ENCODE results near the gene AARS2.

The AARS2 gene

DNA sequence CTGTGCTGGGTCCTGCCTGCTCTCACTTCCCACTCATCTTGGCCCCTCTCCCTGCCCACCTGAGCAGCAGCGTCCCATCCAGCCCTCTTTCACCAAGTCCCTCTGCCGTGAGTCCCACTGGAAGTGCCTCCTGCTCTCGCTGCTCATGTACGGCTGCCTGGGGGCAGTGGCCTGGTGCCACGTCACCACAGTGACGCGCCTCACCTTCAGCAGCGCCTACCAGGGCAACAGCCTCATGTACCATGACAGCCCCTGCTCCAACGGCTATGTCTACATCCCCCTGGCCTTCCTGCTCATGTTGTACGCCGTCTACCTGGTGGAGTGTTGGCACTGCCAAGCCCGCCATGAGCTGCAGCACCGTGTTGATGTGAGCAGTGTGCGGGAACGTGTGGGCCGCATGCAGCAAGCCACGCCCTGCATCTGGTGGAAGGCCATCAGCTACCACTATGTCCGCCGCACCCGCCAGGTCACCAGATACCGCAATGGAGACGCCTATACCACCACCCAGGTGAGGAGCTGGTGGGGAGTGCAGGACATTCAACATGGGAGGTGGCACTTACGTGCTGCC is 40.1 kb downstream of the AARS2 start:
- DNase-seq: no peak

DNA sequence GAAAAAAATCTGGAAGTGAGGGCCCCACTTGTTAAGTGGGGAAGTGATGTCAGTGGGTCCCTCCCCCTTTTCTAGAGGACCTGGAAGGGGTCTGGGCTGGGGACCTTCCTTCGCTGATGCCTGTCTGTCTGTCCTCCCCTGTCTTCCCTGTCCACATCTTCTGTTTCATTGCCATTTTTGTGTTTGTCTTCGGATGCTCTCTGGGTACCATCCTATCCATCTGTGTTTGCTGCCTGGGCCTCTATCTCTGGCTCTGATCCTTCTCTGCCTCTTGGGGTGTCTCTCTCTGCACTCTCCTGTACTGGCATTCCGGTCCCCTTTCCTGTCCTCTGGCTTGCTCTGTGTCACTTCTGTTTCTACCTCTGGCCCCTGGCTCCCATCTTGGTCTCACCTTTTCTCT is 40.6 kb downstream of the AARS2 start:
- no peak for DNase-seq

DNA sequence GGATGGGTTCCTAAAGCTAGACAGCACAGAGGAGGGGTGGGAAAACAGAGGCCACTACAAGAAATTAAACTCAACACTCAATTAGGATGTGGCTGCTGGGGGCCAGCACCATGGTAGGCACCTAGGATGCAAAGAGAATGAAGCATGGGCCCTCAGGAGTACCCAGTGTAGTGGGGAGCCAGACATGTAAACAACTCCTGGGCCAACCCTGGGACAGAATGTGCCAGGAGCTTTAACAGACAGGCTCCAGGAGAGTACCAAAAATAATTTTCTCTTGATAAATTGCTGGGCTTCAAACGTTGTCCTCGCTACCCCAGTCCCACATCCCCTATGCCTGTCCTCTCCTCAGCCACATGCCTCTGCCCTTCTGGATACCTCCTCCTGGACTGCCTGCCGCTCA is 41.2 kb downstream of the AARS2 start:
- no peak for DNase-seq

DNA sequence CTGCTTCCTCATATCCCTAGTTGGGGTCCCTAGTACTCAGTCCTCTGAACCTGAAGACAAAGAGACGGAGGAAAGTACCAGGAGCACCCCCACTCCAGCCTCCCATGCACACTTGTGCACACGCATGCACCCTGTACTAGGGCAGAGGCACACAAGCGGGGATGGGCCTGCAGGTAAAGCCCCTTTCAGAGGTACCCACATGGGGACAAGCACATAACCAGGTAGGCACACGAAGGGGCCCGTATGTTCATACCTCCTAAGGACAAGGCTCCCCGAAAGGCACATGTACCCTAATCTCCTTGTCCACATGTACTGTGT is 41.8 kb downstream of the AARS2 start:
- no peak for DNase-seq

DNA sequence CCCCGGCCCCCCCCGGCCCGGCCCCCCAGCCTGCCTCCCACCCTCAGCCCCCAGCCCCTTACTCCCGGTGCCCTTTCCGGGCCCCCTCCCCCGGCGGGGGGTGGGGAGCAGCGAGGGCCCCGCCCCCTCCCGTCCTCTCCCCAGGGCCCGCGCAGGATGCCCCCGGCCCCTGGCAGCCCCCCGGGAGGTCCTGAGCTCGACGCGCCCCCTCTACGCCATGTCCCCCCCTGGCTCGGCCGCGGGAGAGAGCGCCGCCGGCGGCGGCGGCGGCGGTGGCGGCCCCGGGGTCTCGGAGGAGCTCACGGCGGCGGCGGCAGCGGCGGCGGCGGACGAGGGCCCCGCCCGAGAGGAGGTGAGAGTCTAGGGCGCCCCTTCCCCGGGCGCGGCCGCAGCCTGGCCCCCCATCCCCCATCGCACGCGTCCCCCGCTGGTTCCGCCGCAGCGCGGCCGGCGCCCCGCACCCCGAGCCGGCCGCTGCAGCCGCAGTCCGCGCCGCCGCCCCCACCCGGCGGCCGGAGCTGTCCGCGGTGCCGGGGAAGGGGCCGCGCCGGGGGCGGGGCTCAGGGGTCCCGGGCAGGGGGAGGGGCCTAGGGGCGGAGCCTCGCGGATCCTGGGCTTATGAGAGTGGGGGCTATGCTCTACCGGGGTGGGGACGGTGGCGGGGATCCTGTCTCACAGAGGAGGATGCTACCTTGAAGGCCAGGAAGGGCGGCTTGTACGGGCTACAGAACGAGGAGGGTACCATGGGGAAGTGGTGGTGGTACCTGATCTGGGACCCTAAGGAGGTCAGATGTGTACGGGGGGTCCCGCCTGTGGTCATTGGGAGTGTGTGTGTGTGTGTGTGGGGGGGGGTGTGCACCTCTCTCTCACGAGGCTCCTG is 42.4 kb downstream of the AARS2 start:
- no peak for DNase-seq

DNA sequence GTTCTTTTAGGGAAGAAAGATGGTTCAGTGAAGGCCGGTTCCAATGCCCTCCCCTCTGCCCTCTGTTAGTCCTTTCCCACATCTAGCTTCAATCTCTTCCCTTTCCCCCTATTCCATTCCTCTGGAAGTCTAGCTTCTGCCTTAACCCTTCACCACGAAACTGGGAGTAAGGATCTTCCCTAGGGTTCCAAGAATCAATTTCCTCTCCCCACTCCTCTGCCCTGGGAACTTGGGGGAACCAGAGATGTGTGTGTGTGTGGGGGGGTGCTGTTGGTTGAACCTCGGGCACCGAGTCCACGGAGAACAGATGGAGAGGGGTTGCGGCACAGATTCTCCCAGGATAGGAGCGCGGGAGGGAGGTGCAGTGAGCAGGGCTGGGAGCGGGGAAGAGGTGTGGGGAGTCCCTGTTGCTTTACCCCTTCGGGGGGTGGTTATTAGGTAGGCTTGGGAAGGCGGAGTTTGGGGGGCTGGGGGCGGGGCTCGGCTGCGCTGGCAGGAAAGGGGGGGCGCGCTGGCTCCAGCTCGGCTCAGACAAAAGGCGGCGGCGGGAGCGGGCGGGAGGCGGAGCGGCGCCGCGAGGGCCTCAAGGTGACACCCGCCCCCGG is 43.1 kb downstream of the AARS2 start, which contains the start of gene TMEM151B:
TSS of gene TMEM151B (plus strand) at position 530 of the 605 bp plus-strand sequence. CDS start 293 bp downstream, outside the sequence.
- DNase-seq: no peak

DNA sequence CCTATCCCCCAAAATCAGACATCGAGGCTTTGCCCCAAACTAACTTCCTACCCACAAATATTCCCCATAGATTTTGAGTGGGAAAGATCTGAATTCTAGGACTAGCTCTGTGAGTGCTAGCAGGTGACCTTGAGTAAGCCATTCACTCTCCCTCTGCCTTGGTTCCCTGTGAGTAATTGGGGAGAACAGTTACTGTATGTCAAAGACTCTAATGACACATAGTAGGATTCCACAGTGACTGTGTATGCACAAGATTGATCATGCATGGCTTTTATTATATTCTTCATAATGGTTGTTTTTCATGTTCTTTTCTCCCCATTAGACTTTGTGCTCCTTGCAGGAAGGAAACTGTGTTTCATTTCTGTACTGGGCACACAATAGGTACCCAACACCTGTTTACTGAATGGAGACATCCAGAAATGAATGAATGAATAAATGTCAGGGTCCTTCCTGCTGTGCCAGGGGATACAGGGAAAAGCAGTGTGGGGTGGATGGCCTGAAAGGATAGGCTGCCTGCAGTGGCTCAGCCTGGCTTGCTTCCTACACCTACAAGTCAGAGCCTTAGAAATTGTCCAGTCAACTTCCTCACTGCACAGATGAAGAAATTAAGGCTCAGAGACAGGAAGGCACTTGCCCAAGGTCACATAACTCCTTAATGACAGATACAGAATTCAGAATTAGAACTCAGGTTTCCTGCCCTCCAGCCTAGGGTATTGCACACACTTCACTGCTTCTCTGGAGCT is 43.8 kb downstream of the AARS2 start:
- no peak for DNase-seq

DNA sequence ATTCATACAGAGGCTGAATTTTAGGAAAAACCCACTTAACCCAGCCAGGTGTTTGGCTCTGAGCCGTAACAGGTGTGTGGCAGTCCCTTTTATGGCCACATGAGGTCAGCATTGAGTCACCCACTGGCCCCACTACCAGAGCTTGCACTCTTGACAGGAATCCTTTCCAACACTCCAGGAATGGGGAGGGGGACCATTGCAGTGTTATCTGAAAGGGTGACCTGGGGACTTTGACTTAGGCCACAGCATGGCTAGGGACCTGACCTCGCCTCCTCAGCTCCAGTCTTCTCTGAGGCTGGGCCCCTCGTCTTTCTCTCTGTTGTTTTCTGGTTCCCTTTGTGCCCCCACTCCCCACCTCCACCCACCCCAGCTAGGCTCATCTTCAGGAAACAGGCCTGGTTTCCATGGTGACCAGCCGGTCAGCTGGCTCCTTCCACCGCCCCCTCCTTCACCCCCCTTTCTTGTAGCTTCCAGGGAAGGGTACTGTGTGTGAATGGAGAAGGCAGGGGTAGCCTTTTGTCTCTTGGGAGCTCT is 45.0 kb downstream of the AARS2 start:
- peak; percentile 52 for DNase-seq

DNA sequence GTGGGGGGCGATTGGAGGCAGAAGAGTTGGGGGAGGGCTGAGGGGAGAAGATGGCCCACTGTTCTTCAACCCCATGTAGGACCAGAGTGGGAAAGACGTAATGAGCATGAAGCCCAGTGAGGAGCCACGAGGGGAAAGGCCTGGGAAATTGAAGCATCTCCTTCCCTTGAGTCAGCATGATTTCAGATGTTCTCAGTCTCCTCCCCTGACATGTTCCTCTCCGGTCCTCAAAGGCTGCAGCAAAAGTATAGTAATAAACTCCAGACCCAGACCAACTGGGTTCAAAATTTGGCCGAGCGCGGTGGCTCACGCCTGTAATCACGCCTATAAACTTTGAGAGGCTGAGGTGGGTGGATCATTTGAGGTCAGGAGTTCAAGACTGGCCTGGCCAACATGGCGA is 45.9 kb downstream of the AARS2 start:
- no peak for DNase-seq

DNA sequence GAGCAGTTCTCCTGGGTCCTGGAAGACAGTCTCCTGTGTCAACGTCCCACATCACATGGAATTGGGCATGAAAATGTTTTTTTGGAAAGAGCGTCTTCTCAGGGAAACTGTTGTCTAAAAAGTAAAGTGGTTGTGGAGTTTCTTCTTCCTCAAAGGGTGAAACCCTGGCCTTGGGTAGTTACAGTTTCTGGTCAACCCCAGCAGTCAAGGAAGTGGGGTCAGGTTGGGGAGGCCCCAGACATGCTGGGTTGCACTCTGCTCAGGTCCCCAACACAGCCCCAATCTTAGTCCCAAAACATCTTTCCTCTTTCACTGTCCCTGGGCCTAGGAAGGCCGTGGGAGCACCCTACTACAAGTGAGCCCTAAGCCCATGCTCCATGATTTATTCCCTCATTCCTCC is 46.8 kb downstream of the AARS2 start:
- DNase-seq: no peak

DNA sequence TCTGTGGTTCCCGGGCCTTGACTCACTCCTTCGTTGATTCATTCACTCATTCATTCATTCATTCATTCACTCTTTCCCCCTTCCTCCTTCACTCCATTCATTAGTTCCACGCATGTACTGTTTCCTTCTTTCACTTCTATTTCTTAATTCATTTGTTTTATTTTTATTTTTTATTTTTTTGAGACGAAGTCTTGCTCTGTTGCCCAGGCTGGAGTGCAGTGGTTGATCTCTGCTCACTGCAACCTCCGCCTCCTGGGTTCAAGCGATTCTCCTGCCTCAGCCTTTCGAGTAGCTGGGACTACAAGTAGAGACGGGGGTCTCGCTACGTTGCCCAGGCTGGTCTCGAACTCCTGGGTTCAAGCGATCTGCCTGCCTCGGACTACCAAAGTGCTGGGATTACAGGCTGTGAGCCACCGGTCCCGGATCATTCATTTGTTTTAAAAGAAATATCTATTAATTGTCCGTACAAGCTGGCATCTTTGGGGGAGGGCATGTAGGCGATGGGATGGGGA is 47.4 kb downstream of the AARS2 start:
- no peak for DNase-seq

DNA sequence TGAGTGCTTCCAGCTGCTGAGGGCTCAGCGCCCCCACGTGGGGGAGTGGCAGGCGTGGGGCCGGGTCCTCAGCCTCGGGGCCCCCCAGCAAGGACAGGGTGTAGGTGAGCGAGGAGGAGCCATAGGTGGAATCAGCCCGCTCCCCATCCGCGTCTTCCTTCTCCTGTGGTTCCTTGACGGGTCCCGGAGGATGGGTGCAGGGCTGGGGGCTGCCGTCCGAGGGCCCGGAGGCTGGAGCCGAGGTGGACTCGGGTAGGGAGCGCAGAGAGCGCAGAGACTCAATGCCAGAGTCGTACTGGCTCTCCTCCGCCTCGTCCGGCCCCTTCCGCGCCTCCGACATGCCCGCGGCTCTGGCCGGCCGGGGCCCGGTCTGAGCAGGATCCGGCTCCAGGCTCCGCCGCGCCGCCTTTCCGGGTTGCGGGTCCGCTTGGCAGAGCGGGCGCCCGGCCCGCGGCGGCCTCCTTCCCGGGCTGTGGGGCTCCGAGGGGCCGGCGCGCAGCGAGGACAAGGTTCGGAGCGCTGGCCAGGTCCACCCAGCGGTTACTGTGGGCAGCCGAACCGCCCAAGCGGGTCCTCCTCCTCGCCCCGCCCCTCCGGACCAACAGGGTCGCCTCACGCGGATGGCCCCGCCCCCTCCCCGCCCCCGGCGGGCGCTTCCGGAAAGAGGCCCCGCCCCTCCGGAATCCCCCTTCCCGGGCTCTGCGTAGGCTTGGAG is 48.0 kb downstream of the AARS2 start, which contains the start of gene NFKBIE:
TSS of gene NFKBIE (minus strand) at position 545 of the 715 bp plus-strand sequence. CDS start at position 340, 205 bp downstream.
- DNase-seq: peak; percentile 6

DNA sequence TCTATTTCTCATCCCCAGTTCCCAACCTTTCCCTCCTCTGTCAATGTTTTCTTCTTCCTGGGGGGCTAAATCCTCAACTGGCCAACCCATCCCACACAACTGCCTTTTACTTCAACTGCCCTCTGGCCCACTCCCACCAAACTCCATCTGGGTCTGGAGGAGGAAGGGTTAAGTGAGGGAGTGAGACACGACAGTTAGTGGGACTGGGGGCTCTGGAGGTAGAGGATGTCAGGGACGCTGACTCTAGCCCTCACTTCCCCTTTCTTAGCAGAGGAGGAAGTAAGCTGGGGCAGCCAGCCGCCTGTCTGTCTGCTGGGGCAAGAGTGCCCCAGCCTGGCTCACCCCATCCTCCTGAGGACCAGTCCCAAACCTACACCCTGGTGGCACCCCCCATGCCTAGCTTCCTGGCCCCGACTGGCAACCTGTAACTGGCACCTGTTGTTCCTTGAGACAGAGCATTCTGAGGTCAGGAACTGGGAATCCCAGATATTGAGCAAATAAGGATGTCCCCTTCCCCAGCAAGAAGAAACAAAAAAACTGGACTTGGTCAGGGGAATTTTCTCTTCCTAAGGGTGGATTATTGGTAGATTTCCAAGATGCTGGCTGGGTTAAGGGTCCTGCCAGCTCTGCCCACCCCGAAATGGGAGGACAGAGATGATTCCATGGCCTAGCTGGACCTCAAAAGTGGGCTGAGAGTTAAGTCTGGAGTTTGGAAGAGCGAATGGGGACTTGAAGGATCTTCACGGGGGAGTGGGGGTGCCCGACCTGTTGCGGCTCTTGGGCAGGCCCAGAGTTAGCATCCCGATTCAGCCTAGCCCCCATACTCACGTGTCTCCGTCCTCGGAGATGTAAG is 48.8 kb downstream of the AARS2 start:
- no peak for DNase-seq

DNA sequence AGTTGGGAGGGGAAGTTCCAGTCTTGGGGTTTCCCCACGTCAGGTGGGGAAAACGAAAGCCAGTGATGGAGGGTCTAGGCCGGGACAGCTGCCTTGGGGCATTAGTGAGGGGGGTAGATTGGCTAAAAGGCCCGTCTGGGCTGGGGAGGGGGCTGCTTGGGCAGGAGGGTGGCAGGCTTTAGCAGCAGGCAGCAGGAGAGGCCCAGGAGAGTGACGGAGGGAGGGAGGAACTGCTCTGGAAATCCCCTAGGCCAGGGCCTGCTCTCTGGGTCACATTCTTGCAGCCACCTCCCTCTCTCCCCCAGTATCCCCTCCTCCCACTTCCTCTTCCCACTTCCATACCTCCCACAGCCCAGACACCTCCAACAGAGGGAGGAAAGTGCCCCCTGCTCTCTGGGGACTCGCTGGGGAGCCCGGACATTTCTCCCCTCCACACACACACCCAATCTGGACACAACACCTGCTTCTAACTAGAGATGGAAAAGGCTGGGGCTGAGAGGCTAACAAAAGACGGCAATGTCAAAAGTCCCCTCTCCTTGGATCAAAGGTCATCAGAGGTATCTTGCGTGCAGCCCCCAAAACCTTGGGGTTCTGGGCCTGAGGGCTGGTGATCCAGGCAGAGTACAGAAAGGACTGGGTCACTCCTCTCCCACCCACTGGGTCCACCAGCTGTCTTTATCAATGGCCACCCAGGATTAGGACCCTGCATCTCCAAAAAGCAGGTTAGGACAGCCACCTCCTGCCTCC is 49.6 kb downstream of the AARS2 start:
- no peak for DNase-seq

DNA sequence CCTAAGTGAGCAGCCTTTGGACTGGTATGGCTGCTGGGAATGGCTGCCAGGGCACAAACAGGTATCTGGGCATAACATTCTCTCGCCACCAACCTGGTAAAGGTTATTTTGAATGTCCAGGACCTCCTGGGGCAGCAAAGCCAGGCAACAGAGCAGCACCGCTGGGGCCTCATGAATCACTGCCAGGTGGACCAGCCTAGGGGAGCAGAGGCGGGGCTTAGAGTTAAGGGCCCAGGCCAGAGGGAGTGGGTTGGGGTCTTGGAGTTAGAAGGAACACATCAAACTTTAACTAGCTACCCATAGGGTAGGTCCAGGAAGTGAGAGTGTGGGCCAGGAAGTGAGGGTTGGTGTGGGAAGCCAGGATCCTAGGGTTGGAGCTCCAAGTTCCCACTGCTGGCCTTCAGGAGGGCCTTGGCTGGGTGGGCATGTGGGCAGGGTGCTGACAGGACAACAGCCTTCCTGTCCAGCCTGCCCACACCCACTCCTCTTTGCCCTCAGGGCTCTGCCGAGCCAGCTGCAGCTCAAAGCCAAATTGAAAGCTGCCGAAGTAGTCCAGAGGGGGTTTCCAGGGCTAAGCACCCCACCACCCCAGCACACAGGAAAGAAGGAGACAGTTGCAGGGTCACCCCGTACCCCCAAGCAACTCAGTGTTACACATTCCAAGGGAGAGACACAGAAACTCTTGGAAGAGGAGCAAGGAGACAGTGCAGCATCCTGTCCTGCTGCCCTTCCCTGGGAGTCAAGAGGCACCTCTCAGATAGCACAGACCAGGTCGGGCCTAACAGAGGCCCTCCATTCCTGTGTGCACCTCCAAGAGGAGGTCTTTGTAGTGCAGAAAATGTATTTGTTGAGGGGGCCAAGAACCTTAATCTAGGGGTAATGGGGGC is 50.4 kb downstream of the AARS2 start:
- DNase-seq: no peak

DNA sequence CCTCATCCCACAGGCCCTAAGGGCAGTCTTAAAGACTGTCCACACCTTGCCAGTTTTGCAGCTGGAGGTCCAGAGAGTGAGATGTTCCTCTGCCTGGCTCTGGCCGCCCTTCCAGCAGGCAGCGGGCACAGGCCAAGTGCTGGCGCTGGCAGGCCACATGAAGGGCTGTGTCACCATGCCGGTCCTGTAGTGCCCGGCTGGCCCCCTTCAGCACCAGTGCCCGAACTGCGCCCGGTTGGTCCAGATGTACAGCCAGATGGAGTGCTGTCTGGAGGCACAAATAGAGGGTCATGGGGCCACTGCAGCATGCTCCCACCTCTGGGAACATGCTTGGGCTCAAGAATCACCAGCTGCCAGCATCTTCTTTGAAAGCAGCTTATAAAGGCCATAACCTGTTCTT is 51.6 kb downstream of the AARS2 start:
- no peak for DNase-seq

DNA sequence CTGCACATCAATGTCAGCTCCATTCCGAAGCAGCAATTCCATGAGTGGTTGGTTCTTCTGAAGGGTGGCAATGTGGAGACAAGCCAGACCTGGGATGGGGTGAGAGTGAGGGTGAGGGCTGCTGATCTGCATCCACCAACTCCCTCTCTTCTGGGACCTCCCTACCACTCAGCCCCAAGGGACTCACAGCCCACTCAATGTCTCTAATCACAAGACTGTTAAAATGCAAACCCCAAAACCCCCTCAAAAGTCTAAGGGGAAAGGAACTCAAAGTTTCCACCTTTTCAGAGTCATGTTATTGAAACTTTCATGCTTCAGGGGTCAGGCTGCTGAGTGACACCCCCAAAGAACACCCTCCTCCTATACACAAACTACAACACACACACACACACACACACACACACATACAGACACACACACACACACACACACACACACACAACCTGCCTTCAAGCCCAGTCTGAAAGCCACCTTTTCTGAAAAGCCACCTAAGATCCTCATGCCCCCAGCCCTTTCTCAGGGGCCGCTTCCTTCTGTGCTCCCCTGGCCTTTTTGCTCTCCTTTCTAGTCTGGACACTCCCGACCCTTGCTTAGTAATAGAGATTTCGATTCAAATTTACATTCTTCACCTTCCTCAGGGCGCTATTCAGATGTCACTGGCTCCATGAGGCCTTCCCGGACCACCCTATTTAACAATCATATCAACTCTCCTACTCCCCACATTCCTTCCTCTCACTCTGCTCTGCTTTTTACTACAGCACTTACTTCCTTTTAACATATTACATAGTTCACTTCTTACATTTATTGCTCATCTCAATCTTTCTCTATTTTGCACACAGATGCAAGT is 52.5 kb downstream of the AARS2 start:
- DNase-seq: no peak

DNA sequence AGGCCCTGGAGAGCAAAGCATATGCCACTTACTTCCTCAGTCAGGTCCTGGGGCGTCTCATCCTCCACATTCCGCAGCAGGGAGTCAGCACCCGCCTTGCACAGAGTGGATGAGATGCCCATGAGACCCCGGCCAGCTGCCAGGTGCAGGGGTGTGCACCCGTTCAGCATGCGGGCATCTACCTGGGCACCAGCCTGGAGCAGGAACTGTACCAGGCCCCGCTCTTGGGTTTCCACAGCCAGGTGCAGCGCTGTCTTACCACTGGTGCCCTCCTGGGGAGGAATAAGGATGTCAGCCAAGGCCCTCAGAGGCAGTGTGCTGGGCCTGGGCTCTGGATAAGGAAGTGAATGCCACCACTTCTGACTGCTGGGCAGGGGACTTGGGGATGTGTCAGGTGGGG is 53.1 kb downstream of the AARS2 start:
- DNase-seq: no peak
